HEK293 (cell line): ENCODE measurements around the gene KYAT1.

Source experiments
- CTCF ChIA-PET: fragments of 350-600 bp; formaldehyde crosslinking; extraction: SDS; loops from one replicate; lab custom pipeline; 2021; ENCODE audit warnings: antibody characterized with exemption; lab: Yijun Ruan, JAX
- POLR2A ChIA-PET: fragments of 300-600 bp; formaldehyde crosslinking; extraction: SDS; loops from one replicate; lab custom pipeline; 2020; ENCODE audit warnings: antibody characterized with exemption, inconsistent platforms; lab: Yijun Ruan, JAX
- H3K27ac ChIP-seq: fragments of 200-500 bp; sonication (Bioruptor generic); 2 replicates; pipeline ENCODE4 v1.5.1; 2014; ENCODE audit warnings: low read depth, low read length, control low read depth, inconsistent platforms; ENCODE audit errors: extremely low read depth
- H3K36me3 ChIP-seq, 2 experiments: fragments of 200-500 bp in 1 of 2; sonication (Bioruptor generic) in 1 of 2; 1 replicate in 1 of 2; 2 replicates in 1 of 2; pipeline ENCODE4 v1.5.1; 2014 to 2017; ENCODE audit warnings: inconsistent platforms in 2 of 2, low read length in 2 of 2; ENCODE audit not compliant: control insufficient read depth in 2 of 2, insufficient read depth in 1 of 2
- H3K4me1 ChIP-seq: fragments of 200-500 bp; sonication (Bioruptor generic); 2 replicates; pipeline ENCODE4 v1.5.1; 2014; ENCODE audit warnings: mild to moderate bottlenecking, low read length, inconsistent platforms; ENCODE audit not compliant: control insufficient read depth, insufficient read depth
- H3K4me3 ChIP-seq: 2 replicates; pipeline ENCODE4 v1.5.1; 2011; ENCODE audit warnings: low read depth, mild to moderate bottlenecking, control low read depth, low read length, moderate library complexity
- H3K9me3 ChIP-seq: fragments of 200-500 bp; sonication (Bioruptor generic); 2 replicates; pipeline ENCODE4 v1.5.1; 2014; ENCODE audit warnings: low read depth, low read length, inconsistent platforms; ENCODE audit not compliant: control insufficient read depth, insufficient read depth
- GLIS1 ChIP-seq: fragments of 450-650 bp; formaldehyde crosslinking; IDR thresholded peaks from 2 replicates; pipeline ENCODE4 v1.5.1; 2016; ENCODE audit warnings: missing biosample characterization, missing genetic modification characterization
- KLF7 ChIP-seq: fragments of 450-650 bp; formaldehyde crosslinking; IDR thresholded peaks from 2 replicates; pipeline ENCODE4 v1.5.1; 2016; ENCODE audit warnings: missing biosample characterization, missing genetic modification characterization, borderline replicate concordance
- KLF9 ChIP-seq: fragments of 450-650 bp; formaldehyde crosslinking; IDR thresholded peaks from 2 replicates; pipeline ENCODE4 v1.5.1; 2016; ENCODE audit warnings: missing biosample characterization, missing genetic modification characterization, low read depth
- SP3 ChIP-seq: fragments of 450-650 bp; formaldehyde crosslinking; IDR thresholded peaks from 2 replicates; pipeline ENCODE4 v1.5.1; 2016; ENCODE audit warnings: missing biosample characterization, missing genetic modification characterization
- SP7 ChIP-seq: fragments of 450-650 bp; formaldehyde crosslinking; IDR thresholded peaks from 2 replicates; pipeline ENCODE4 v1.5.1; 2016; ENCODE audit warnings: missing biosample characterization, missing genetic modification characterization
- ZBTB20 ChIP-seq: fragments of 450-650 bp; formaldehyde crosslinking; IDR thresholded peaks from 2 replicates; pipeline ENCODE4 v1.5.1; 2016; ENCODE audit warnings: missing biosample characterization, missing genetic modification characterization
- ZBTB8A ChIP-seq: fragments of 450-650 bp; formaldehyde crosslinking; IDR thresholded peaks from 2 replicates; pipeline ENCODE4 v1.5.1; 2016; ENCODE audit warnings: missing biosample characterization, missing genetic modification characterization
- ZFP69B ChIP-seq: fragments of 450-650 bp; formaldehyde crosslinking; IDR thresholded peaks from 2 replicates; pipeline ENCODE4 v1.5.1; 2016; ENCODE audit warnings: missing biosample characterization, missing genetic modification characterization
- ZNF155 ChIP-seq: fragments of 450-650 bp; formaldehyde crosslinking; IDR thresholded peaks from 2 replicates; pipeline ENCODE4 v1.5.1; 2016; ENCODE audit warnings: missing biosample characterization, missing genetic modification characterization
- ZNF600 ChIP-seq: fragments of 450-650 bp; formaldehyde crosslinking; IDR thresholded peaks from 2 replicates; pipeline ENCODE4 v1.5.1; 2016; ENCODE audit warnings: missing biosample characterization, missing genetic modification characterization
- ZNF621 ChIP-seq: fragments of 450-650 bp; formaldehyde crosslinking; IDR thresholded peaks from 2 replicates; pipeline ENCODE4 v1.5.1; 2017; ENCODE audit warnings: missing biosample characterization, missing genetic modification characterization
- ZNF629 ChIP-seq: fragments of 450-650 bp; formaldehyde crosslinking; IDR thresholded peaks from 2 replicates; pipeline ENCODE4 v1.5.1; 2017; ENCODE audit warnings: missing biosample characterization, missing genetic modification characterization
- TF ChIP-seq, protein P1 (sequence below): fragments of 450-650 bp; formaldehyde crosslinking; IDR thresholded peaks from 2 replicates; pipeline ENCODE4 v1.5.0; 2017; ENCODE audit warnings: missing biosample characterization, missing genetic modification characterization, borderline replicate concordance
- TF ChIP-seq, protein P2 (sequence below): fragments of 450-650 bp; formaldehyde crosslinking; IDR thresholded peaks from 2 replicates; pipeline ENCODE4 v1.5.1; 2016; ENCODE audit warnings: missing biosample characterization, missing genetic modification characterization
- TF ChIP-seq, protein P3 (sequence below): fragments of 450-650 bp; formaldehyde crosslinking; IDR thresholded peaks from 2 replicates; pipeline ENCODE4 v1.5.1; 2016; ENCODE audit warnings: missing biosample characterization, missing genetic modification characterization

Gene KYAT1

DNA sequence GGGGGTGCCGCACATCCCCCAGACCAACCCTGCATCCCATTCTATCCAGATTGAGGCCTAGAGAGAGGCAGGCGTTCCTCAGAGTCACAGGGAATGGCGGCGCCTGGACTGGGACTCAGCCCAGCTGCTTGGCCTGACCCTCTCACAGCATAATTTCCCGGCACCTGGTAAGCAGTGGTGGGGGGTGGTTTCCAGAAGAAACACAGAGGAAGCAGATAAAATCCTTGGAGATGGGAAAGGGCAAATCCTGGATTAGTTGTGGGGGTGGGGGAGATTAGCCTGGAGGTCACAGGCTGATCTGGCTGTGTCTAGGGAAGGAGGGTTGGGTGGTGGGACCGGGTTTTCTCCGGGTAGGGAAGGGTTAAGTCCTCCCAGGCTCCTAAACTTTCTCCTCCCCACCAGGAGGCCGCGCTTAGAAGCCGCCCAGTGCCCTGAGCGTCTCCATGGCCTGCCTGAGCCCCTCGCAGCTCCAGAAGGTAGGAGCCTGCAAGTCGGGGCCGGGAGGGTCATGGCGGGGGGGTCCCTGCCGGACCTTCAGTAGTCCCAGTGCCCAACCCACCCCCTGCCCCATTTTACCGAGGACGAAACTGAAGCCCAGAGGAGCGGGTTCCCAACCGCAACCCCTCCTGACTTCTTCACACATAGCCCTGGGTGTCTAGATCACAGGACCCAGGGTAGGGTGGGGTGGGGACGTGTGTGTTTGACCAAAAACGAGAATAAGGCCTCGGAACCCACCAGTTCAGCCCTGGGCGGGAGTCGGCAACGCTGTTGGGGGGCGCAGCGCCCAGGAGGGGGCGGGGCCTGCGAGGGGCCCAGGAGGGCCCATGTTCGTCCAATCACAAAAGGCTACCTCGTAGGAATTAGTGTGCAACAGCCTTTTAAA lies 40.4 kb upstream of the KYAT1 start (continued):
- TF ChIP-seq, protein P1, sequence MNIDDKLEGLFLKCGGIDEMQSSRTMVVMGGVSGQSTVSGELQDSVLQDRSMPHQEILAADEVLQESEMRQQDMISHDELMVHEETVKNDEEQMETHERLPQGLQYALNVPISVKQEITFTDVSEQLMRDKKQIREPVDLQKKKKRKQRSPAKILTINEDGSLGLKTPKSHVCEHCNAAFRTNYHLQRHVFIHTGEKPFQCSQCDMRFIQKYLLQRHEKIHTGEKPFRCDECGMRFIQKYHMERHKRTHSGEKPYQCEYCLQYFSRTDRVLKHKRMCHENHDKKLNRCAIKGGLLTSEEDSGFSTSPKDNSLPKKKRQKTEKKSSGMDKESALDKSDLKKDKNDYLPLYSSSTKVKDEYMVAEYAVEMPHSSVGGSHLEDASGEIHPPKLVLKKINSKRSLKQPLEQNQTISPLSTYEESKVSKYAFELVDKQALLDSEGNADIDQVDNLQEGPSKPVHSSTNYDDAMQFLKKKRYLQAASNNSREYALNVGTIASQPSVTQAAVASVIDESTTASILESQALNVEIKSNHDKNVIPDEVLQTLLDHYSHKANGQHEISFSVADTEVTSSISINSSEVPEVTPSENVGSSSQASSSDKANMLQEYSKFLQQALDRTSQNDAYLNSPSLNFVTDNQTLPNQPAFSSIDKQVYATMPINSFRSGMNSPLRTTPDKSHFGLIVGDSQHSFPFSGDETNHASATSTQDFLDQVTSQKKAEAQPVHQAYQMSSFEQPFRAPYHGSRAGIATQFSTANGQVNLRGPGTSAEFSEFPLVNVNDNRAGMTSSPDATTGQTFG: no peak
- TF ChIP-seq, protein P2, sequence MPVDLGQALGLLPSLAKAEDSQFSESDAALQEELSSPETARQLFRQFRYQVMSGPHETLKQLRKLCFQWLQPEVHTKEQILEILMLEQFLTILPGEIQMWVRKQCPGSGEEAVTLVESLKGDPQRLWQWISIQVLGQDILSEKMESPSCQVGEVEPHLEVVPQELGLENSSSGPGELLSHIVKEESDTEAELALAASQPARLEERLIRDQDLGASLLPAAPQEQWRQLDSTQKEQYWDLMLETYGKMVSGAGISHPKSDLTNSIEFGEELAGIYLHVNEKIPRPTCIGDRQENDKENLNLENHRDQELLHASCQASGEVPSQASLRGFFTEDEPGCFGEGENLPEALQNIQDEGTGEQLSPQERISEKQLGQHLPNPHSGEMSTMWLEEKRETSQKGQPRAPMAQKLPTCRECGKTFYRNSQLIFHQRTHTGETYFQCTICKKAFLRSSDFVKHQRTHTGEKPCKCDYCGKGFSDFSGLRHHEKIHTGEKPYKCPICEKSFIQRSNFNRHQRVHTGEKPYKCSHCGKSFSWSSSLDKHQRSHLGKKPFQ: no peak
- TF ChIP-seq ZNF629 (no peak), SP7 (tag by site-specific recombination) (peak; percentile 39; the same call in 1 of the 2 replicates), KLF9 (tag by site-specific recombination) (peak; percentile 46; the same call in 1 of the 2 replicates), SP3 (peak; percentile 37; the same call in 1 of the 2 replicates), ZBTB8A (tag by site-specific recombination) (peak; percentile 98), ZNF155 (tag by site-specific recombination) (no peak), ZBTB20 (tag by site-specific recombination) (peak; percentile 76), ZFP69B (peak; percentile 71), ZNF600 (tag by site-specific recombination) (peak; percentile 57; the same call in 1 of the 2 replicates), KLF7 (tag by site-specific recombination) (0 out of 2 replicates have a peak, but pooled peaks have one; percentile 34)
- TF ChIP-seq, protein P3, sequence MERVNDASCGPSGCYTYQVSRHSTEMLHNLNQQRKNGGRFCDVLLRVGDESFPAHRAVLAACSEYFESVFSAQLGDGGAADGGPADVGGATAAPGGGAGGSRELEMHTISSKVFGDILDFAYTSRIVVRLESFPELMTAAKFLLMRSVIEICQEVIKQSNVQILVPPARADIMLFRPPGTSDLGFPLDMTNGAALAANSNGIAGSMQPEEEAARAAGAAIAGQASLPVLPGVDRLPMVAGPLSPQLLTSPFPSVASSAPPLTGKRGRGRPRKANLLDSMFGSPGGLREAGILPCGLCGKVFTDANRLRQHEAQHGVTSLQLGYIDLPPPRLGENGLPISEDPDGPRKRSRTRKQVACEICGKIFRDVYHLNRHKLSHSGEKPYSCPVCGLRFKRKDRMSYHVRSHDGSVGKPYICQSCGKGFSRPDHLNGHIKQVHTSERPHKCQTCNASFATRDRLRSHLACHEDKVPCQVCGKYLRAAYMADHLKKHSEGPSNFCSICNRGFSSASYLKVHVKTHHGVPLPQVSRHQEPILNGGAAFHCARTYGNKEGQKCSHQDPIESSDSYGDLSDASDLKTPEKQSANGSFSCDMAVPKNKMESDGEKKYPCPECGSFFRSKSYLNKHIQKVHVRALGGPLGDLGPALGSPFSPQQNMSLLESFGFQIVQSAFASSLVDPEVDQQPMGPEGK (tag by site-specific recombination): peak; percentile 51

DNA sequence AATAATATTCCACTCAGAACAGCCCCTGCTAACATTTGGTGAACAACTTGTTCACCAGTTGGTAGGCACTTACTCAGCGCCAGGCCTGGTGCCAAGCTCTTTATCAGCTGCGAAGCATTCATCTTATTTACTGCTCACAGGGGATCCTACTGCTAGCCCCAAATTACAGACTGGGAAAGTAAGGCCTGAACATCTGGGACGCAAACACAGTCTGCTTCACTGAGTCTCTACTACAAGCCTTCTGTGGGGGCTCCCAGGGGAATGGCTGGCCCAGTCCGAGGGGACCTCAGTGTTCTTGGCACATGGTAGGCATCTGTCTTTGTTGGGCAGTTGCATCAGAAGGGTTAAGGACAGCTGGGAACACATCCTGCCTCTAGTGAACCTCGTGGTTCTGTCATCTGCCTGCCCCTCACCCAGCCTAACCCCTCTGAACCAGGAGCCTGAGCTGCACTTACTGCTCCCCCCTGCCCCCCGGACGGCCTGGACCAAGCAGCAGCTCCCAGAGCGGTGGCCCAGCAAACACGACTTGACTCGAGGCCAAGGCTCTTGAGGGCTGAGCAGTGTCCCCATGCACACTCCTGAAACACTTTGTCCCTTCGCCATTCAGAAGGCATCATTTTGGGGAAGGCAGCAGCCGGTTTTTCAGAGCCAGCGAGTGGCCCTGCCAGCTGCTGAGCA lies 38.8 kb upstream of the KYAT1 start, which contains the start of gene PHYHD1:
TSS of gene PHYHD1 (plus strand) at position 602 of the 678 bp plus-strand sequence. CDS start 1,342 bp downstream, outside the sequence.
- ChIA-PET POLR2A (interaction anchor here (0.6 kb wide), 1 partner anchor 20 kb away, joined by 4 read pairs; no protein-coding TSS in a partner anchor), CTCF (interaction anchor here (0.5 to 1.5 kb wide), 4 partner anchors 8 to 702 kb away, joined by 3 to 6 read pairs (median 4); no protein-coding TSS in a partner anchor)
- no peak within 1 kb of the TSS for H3K4me3 ChIP-seq

More for the DNA sequence above, 38.8 kb upstream of the KYAT1 start, which contains the start of gene PHYHD1:
- no peaks in the 10 kb centered on the region for H3K4me1 ChIP-seq
- peaks cover 0 to 25% of the 10 kb centered on the region in 2 experiments; a peak in 1 of 3 replicates for H3K36me3 ChIP-seq
- no peaks in the 10 kb centered on the region for H3K9me3 ChIP-seq
- TF ChIP-seq, protein P3 (tag by site-specific recombination): peak; percentile 25; the same call in 1 of the 2 replicates
- TF ChIP-seq GLIS1 (tag by site-specific recombination) (0 out of 2 replicates have a peak, but pooled peaks have one; percentile 18), ZNF621 (tag by site-specific recombination) (no peak)
- H3K27ac ChIP-seq: no peak within 1 kb of the TSS
